HG03280 (cell line): ENCODE data around the gene CST9.
A peak's percentile ranks its signal among the peaks of the same experiment; 100 is the strongest.
"Not testable (repeated sequence)": the region's sequence is repeated elsewhere in the genome, so short reads cannot be mapped to it uniquely, and the experiment has no call there.

Source experiments
- ATAC-seq: cut with Tn5 transposase; IDR thresholded peaks from one replicate; pipeline ENCODE4 v1.9.1; 2021; ENCODE audit warnings: mild to moderate bottlenecking, moderate library complexity; ENCODE audit not compliant: unreplicated experiment

Gene CST9

GRCh38 chr20:23624324-23624691 is 18.6 kb upstream of the CST9 start:
- ATAC-seq, result no peak

DNA sequence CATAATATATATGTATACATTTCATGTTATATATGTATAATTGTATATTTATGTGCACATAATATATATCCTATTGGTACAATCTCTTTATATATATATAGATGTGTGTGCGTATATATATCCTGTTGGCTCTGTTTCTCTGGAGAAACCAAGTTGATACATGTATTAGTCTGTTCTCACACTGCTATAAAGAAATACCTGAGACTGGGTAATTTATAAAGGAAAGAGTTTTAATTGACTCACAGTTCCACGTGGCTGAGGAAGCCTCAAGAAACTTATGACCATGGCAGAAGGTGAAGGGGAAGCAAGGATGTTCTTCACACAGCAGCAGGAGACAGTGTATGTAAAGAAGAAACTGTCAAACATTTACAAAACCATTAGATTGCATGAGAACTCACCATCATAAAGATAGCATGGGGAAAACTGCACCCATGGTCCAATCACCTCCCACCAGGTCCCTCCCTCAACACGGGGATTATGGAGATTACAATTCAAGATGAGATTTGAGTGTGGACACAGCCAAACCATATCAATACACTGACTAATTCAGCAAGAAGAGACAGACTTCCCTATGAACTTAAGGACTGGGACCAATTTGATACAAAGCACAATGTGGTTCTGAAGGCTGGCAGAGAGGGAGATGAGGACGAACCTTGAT is 18.1 kb upstream of the CST9 start:
- no peak for ATAC-seq

DNA sequence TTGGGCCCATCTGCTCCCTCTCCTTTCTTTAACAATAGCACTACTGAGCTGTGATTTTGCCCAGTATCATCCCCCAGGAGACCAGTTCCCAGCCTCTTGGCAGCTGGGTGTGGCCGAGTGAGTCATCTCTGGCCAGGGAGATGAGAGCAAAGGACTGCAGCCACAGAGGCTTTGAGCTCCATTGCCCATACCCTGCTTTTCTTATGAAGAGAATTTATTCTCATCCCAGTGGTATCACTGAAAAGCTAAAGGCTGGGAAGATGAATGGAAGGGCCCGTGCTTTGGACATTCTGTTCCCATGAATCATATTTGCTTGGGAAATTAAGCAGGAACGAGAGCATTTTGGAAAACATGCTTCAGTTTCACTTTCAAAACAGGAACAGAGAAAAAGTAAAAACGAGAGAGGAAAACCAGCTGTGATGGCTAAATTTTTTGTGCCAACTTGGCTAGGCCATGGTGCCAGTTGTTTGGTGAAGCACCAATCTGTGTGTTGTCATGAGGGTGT is 17.2 kb upstream of the CST9 start:
- no peak for ATAC-seq

DNA sequence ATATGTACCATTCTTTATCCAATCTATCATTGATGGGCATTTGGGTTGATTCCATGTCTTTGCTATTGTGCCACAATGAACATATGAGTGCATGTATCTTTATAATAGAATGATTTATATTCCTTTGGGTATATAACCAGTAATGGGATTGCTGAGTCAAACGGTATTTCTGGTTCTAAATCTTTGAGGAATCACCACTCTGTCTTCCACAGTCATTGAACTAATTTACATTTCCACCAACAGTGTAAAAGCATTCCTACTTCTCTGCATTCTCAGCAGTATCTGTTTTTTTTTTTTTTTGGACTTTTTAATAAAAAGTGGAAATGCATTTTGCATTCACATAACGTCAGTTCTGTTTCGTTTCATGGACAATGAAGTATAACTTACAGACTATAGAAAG is 16.7 kb upstream of the CST9 start:
- not testable (repeated sequence) for ATAC-seq

DNA sequence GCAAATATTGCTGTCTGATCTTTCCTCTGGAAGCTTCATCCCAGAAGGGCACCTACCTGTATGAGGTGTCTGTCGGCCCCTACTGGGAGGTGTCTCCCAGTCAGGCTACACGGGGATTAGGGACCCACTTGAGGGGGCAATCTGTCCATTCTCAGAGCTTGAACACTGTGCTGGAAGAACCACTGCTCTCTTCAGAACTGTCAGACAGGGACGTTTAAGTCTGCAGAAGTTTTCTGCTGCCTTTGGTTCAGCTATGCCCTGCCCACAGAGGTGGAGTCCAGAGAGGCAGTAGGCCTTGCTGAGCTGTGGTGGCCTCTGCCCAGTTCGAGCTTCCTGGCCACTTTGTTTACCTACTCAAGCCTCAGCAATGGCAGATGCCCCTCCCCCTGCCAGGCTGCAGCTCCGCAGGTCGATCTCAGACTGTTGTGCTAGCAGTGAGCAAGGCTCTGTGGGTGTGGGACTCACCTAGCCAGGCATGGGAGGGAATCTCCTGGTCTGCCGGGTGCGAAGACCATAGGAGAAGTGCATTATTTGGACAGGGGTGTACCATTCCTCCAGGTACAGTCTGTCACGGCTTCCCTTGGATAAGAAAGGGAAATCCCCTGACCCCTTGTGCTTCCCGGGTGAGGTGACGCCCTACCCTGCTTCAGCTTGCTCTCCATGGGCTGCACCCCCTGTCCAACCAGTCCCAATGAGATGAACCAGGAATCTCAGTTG is 15.1 kb upstream of the CST9 start:
- not testable (repeated sequence) for ATAC-seq

DNA sequence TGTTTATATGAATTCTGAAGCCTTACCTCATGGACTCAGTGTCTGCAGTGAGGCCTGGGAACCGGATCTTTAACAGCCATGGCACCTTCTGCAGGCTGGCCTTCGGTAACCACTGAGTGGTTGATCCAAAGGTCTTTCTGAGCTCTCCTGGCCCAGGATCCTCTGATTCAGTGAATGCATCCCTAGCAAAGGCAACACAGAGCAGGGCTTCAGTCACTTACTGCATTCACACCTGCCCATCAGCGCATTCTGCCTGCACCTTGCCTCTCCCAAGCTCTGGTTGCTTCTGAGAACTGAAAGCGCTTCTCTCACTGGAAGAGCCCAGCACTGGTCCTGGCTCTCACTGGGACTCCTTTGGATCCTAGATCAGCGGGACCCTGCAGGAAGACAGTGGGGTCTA is 8.4 kb upstream of the CST9 start:
- no peak for ATAC-seq

- ATAC-seq, result no peak
Observed at GRCh38 chr20:23613676-23614075, 8.0 kb upstream of the CST9 start.

GRCh38 chr20:23612396-23612795 is 6.7 kb upstream of the CST9 start:
- ATAC-seq, result no peak

DNA sequence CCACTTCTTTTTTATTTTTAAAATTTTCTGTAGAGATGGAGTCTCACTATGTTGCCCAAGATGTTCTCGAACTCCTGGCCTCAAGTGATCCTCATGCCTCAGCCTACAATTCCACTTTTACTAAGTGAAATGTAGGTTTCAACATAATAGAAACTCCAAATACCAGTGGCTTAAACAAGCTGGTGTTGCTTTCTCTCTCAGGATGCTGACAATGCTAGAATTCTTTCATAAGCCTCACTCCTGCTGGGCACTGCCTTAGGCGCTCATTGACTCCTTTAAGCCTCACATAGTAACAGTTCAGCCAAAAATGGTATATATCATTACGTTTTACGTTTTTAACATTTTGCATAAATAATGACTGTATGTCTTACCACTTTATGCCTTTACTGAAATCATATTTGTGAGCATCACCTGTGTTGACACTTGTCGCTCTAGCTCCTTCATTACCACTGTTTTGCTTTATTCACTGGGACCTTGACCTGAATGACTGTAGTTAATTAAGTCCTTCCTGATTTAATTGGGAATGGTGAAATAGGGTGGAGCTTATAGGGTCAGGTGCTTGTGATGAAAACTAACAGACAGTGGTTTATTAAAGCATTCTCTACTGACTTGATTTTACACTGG is 3.9 kb upstream of the CST9 start:
- ATAC-seq, result no peak

DNA sequence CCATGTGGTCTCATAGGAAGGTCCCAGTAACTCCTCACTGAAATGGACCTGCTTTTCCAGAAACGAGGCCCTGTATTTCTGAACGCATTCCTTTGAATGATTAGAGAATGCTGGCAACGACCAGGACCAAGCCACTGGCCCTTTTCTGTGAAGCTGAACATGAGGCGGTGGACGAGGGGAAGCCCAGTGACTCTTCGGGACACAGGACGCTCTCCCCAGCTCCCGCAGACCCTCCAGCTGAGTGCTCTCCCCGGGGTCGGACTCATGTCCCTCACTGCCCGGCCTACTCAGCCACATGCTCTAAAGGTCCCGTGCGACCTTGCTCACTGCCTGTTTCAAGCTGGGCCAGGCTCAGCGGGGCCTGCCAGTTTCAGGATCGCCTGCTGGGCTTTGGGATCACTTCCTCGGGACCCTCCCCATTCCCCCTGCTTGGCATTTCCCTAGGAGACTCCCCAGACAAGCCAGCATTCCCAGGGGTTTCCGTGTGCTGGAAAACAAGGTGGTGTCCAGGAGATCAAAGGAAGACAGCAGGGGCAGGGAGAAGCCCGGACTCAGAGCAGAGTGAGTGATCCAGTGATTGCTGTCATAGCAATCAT is 2.6 kb upstream of the CST9 start:
- ATAC-seq, result no peak

DNA sequence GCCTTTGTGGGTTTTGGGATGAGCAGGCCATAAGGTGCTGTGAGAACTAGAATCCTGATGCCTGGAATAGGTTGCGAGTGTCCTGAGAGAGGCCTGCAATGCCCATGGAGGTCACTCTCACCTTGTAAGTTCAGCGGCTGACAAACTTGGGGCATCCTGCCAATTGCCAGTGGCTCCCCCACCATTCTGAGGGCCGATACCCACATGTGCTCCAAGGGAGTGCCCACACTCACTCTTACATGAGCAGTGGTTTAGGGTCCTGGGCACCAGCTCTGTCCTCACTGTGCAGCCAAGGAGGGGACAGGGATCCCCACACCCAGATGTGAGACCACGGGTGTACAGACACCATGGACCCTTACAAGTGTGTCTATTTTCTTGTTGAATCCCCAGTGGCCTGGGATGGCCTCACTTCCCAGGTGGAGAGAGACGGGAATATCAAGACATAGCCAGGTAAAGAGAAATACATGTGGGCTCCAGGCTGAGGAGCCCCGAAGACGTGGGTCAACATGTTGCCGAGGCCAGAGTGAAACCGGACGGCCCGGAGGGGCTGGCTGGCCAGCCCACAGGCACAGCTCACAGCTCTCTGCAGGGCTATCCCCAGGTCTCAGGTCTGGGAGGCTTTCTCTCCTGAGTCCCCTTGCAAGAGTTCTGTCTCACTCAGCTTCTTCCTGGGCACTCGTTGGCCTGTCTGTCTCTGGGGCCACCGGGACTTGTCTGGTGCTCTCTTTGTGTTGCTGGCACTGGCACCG is 2.0 kb upstream of the CST9 start:
- no peak for ATAC-seq

DNA sequence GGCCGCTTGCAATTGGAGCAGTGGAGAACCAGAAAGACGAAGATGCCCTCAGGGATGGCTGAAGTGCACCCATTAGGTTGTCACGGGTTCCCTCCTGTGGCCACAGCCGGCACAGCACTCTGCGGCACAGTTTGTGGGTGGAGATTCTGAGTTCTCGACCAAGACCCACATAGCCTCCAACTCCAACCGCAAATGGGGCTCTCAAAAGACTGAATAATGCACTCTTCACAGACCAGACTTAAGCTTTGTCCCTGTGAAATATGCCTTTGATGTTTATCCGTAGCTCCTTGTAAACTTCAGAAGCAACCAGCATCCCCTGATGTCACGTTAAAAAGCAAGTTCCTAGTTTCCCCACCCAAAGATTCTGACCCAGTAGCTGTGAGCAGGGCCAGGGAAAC is 934 bp upstream of the CST9 start:
- ATAC-seq, result peak; percentile 95

DNA sequence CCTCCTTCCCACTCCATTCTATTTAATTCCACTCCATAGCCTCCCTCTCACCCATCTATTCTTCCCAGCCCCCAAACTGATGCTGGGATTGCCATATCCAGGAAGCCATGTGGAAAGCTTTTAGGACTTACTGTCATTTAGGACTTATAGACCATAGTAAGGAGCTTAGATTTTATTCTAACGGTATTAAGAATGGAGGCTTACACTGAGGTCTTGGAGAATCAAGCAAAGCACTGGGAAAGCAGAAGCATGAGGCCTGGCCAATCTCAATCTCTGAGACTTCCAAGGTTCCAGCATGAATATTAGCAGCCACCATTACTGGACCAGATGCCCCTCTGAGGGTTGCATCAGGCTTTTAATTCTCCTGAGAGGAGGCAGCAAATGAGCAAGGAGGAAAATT is 1.4 kb downstream of the CST9 start:
- ATAC-seq, result no peak

DNA sequence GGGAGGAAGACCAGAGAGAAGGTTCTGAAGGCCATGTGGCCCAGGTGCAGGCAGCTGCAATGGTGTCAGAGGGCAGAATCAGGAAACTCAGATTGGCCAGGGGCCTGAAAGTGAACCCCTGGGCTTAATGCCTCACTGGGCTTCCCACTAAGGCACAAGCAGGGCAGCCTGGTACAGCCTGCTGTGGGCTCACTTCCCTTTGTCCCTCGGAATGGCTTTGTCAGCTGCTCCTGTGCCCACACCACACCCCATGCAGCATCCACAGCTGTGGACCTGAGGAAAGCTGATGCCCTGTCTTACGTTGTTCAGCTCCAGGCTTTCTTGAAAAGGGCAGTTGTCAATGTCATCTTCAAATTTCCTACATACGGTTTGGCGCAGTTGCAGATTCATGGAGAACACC is 2.4 kb downstream of the CST9 start:
- no peak for ATAC-seq

GRCh38 chr20:23602699-23603098 is 3.0 kb downstream of the CST9 start:
- no peak for ATAC-seq

DNA sequence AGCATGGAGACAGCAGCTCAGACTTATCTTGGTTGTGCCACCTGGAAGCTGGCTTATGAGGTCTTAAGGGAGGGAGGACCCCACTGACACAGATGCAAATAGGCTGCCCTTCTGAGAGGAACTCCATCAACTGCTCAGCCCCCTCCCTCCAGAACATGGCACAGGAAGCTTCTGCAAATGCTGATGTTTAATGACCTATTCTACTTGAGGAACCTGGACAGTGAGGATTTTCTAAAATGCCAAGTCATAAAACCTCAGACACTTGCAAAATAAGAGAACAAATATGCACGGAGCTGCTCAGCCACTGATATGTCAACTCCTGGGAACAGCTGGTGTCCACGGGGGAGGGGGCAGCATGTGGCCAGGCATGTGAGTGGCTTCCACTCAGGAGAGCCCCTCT is 3.5 kb downstream of the CST9 start:
- ATAC-seq, result no peak

DNA sequence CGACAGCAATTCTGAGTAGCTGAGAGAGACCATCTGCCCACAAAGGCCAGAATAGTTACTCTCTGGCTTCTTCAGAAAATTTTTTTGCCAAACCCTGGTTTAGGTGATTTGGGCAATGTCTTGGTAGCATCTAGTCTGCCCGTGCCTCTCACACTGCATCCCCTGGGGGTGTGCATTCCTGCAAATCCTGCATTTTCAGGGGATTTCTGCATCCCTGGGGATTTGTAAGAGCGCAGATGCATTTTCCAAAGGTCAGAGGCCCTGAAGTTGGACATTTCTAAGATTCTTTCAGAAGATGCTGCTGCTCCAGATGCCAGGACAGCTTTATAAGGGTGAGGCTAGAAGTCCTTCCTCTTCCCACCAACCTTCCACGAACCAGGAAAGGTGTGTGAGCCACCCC is 4.0 kb downstream of the CST9 start:
- no peak for ATAC-seq

DNA sequence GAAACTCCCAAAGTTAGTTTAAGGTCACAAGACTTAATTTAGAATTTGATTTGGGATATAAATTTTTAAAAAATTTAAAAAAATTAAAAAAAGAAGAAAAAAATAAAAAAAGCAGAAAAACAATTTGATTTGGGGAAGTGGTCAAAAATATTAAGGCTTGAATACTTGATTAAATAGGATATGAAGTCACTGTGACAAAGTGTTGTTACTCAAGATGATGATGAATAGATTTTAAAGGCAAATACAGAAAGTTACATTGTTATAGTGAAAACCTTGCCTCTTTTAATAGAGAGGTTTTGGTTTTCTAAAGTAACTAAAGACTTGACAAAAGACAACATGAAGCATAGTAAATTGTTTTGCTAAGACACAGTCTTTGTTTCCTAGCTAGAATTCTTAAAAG is 7.2 kb downstream of the CST9 start:
- ATAC-seq, result no peak

DNA sequence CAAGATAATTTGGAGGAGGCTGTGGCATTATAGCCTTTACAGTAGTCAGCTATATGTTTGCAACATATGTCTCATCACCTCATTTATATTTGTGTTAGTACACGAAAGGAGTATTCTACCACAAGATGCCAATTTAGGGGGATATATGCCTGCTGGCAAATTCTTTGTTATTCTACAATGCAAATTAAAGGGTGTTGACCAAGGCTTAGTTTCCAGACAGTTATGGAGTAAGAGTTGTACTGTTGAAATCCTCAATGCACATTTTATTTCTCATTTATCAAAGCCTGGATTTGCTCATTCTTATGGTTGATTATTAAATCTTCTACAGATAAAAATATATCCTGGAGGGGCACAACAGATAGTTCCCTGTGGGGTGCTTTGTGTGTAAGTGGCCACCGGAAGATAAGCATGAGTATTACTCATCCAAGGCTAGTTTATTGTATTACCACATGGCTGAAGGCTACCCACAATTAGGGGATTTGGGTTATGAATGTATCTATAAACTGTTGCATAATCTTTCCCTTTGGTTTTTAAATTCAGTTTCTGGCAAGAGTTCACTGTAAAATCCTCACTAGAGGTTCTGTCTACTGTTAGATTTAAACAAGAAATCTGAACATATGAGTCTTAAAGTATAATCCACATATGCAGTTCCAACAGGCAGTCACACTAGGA is 9.0 kb downstream of the CST9 start:
- ATAC-seq, result no peak

GRCh38 chr20:23595941-23596340 is 9.8 kb downstream of the CST9 start:
- ATAC-seq, result no peak
